SU-DHL-6 (cell line): ENCODE measurements around the gene TGFA.

Experiments used
- H2AFZ ChIP-seq: fragments of 200-600 bp; sonication (generic); 2 replicates; pipeline ENCODE4 v1.6.1; 2014; ENCODE audit warnings: low read depth, mild to moderate bottlenecking, moderate library complexity, mixed read lengths, antibody characterized with exemption, low read length; ENCODE audit not compliant: severe bottlenecking
- H3F3A ChIP-seq: fragments of 200-600 bp; shearing (Covaris generic); 2 replicates; pipeline ENCODE4 v1.6.0; 2016; ENCODE audit warnings: antibody characterized with exemption, mild to moderate bottlenecking; ENCODE audit not compliant: insufficient read depth
- H3K27ac ChIP-seq: fragments of 200-600 bp; sonication (generic); 2 replicates; pipeline ENCODE4 v1.5.1; 2016; ENCODE audit warnings: low read depth, mild to moderate bottlenecking, low read length, moderate library complexity, mixed read lengths
- H3K27me3 ChIP-seq: fragments of 200-600 bp; sonication (generic), shearing (Covaris generic); 2 replicates; pipeline ENCODE4 v1.6.0; 2014; ENCODE audit warnings: mild to moderate bottlenecking, low read length
- H3K36me3 ChIP-seq: fragments of 200-600 bp; sonication (generic); 2 replicates; pipeline ENCODE4 v1.6.1; 2014; ENCODE audit warnings: mild to moderate bottlenecking, low read length, mixed read lengths
- H3K4me2 ChIP-seq: fragments of 300-600, 200-600 bp; shearing (Covaris generic), sonication (generic); 2 replicates; pipeline ENCODE4 v1.6.0; 2014; ENCODE audit warnings: low read length, low read depth, mild to moderate bottlenecking; ENCODE audit not compliant: poor library complexity, severe bottlenecking
- H3K4me3 ChIP-seq: fragments of 200-600 bp; sonication (generic); 2 replicates; pipeline ENCODE4 v1.5.1; 2014; ENCODE audit warnings: antibody characterized with exemption, low read length, mild to moderate bottlenecking, mixed read lengths; ENCODE audit not compliant: insufficient read depth, poor library complexity, severe bottlenecking
- H3K79me2 ChIP-seq: fragments of 200-600 bp; sonication (generic); 2 replicates; pipeline ENCODE4 v1.6.1; 2014; ENCODE audit warnings: mild to moderate bottlenecking, low read length, moderate library complexity; ENCODE audit not compliant: insufficient read depth
- H3K9ac ChIP-seq: fragments of 200-600 bp; sonication (generic); 2 replicates; pipeline ENCODE4 v1.7.0; 2014; ENCODE audit warnings: mild to moderate bottlenecking, low read length
- H3K9me2 ChIP-seq: fragments of 200-600 bp; sonication (generic); replicated peaks from 2 replicates; pipeline ENCODE4 v1.6.1; 2014; ENCODE audit warnings: low read length; ENCODE audit not compliant: insufficient read depth
- H3K9me3 ChIP-seq: fragments of 200-600 bp; sonication (generic); 2 replicates; pipeline ENCODE4 v1.6.1; 2014; ENCODE audit warnings: low read length, mixed read lengths; ENCODE audit not compliant: insufficient read depth
- H4K20me1 ChIP-seq: fragments of 200-600 bp; sonication (generic); 2 replicates; pipeline ENCODE4 v1.6.1; 2014; ENCODE audit warnings: low read depth, mild to moderate bottlenecking, antibody characterized with exemption, low read length, moderate library complexity, mixed read lengths
- EZH2phosphoT487 ChIP-seq: fragments of 200-600 bp; sonication (generic), shearing (Covaris generic); conservative IDR thresholded peaks from 2 replicates; pipeline ENCODE4 v1.6.1; 2018; ENCODE audit warnings: mild to moderate bottlenecking, antibody characterized with exemption, low read length, moderate library complexity, mixed read lengths
- TF ChIP-seq, protein P1 (sequence below): fragments of 200-600 bp; sonication (generic); IDR thresholded peaks from one replicate; pipeline ENCODE4 v1.5.1; 2017; ENCODE audit warnings: antibody characterized with exemption, mild to moderate bottlenecking, low read length, moderate library complexity; ENCODE audit not compliant: insufficient read depth, poor library complexity, severe bottlenecking

Gene TGFA

DNA sequence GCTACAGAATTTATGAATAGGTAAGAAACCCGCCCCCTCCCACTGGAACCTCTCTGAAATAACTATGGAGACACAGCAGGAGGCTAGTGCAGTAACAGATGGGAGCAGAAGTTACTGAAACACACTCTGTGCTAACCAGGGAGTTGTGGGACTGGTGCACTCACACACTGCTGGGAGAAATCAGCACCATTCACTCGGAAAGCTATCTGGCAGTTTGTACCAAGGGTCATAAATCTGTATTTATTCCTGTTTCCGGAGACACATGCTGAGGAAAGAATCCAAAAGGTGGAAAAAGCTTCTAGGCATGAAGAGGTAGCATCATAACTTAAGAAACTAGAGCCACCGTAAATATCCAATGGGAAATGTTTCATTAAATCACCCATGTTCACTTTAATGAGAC, 39.9 kb downstream of the TGFA start:
- no peaks in the 10 kb centered on the region for H3K79me2 ChIP-seq
- TF ChIP-seq, protein P1, sequence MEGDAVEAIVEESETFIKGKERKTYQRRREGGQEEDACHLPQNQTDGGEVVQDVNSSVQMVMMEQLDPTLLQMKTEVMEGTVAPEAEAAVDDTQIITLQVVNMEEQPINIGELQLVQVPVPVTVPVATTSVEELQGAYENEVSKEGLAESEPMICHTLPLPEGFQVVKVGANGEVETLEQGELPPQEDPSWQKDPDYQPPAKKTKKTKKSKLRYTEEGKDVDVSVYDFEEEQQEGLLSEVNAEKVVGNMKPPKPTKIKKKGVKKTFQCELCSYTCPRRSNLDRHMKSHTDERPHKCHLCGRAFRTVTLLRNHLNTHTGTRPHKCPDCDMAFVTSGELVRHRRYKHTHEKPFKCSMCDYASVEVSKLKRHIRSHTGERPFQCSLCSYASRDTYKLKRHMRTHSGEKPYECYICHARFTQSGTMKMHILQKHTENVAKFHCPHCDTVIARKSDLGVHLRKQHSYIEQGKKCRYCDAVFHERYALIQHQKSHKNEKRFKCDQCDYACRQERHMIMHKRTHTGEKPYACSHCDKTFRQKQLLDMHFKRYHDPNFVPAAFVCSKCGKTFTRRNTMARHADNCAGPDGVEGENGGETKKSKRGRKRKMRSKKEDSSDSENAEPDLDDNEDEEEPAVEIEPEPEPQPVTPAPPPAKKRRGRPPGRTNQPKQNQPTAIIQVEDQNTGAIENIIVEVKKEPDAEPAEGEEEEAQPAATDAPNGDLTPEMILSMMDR = no peak
- no peak for TF ChIP-seq EZH2phosphoT487
- no peaks in the 10 kb centered on the region for H4K20me1 ChIP-seq
- no peak overlapping the region for H3K27ac ChIP-seq
- H3K4me2 ChIP-seq = no peak overlapping the region
- H3F3A ChIP-seq = no peaks in the 10 kb centered on the region
- no peaks in the 10 kb centered on the region for H3K9me2 ChIP-seq
- no peak overlapping the region for H3K9ac ChIP-seq
- no peak overlapping the region for H3K4me3 ChIP-seq
- H2AFZ ChIP-seq = no peak overlapping the region
- H3K27me3 ChIP-seq = no peaks in the 10 kb centered on the region
- H3K9me3 ChIP-seq = no peaks in the 10 kb centered on the region
- no peaks in the 10 kb centered on the region for H3K36me3 ChIP-seq

DNA sequence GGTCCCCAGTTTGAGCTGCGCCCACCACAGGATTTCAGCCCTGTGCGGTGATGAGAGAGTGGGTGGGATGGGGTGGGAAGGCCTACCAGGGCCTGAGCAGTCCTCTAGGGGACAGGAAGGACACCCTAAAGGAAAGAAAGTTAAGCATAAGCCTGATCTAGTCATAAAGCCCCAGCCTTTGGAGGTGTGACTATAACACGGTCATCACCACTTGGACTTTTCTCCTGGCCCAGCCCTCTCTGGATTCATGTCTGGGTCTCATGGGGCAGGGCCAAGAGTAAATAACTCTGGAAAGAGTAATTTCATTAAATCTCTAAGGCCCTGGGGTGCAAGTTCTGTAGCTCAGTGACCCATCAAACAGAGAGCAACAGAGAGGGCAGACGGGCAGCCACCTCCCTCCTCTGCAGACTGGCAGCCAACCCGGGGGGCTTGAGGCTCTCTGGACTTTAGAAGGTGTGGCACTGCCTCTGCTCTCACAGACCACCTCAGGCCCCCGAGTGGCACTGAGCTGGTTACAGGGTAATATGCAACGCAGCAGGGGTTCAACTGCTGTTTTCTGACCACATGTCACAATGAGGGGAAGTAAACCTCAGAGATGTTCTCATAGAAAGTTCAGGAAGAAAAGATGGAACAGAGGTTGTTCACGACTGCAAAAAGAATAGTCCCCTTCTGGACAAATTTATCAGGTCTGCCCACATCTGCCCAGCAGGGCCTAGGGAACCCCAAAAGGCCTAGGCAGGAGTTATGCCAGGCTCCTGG, 41.5 kb downstream of the TGFA start:
- no peaks in the 10 kb centered on the region for H3K36me3 ChIP-seq
- no peak for TF ChIP-seq EZH2phosphoT487
- TF ChIP-seq, protein P1 = no peak
- H3K9ac ChIP-seq = no peak overlapping the region
- H3F3A ChIP-seq = no peaks in the 10 kb centered on the region
- no peaks in the 10 kb centered on the region for H3K9me2 ChIP-seq
- H3K27ac ChIP-seq = no peak overlapping the region
- H3K79me2 ChIP-seq = no peaks in the 10 kb centered on the region
- H4K20me1 ChIP-seq = no peaks in the 10 kb centered on the region
- no peak overlapping the region for H3K4me2 ChIP-seq
- no peak overlapping the region for H3K4me3 ChIP-seq
- no peak overlapping the region for H2AFZ ChIP-seq
- no peaks in the 10 kb centered on the region for H3K9me3 ChIP-seq
- no peaks in the 10 kb centered on the region for H3K27me3 ChIP-seq

DNA sequence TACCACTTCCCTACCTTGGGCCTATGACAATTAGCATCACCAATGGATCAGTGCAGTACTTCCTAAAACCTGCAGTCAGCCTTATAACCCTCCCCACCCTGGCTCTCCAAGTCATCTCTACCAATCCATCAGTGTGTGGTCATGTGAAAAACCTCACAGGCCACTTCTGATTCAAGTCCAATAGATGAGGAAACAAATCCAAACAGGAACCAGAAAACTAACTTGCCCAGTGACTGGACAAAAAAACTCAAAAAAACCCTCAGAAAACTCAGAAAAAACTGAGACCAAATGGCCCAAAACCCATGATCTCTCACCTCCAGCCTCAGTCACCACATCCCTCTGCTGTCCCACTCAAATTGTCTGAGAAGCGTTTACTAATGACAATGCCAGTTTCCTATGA, 43.3 kb downstream of the TGFA start:
- Histone ChIP-seq H3K27ac (no peak overlapping the region), H3K79me2 (no peaks in the 10 kb centered on the region), H3K4me2 (no peak overlapping the region), H3K9me2 (no peaks in the 10 kb centered on the region), H3K27me3 (no peaks in the 10 kb centered on the region), H3K9ac (no peak overlapping the region), H2AFZ (no peak overlapping the region), H3K4me3 (no peak overlapping the region), H3F3A (no peaks in the 10 kb centered on the region), H3K9me3 (no peaks in the 10 kb centered on the region), H4K20me1 (no peaks in the 10 kb centered on the region), H3K36me3 (no peaks in the 10 kb centered on the region)
- TF ChIP-seq EZH2phosphoT487 = no peak
- TF ChIP-seq, protein P1 = no peak
